Neural progenitor cell (in vitro differentiated cells): ENCODE measurements around the gene TBPL2.

Experiments used
- CTCF ChIP-seq: fragments of 200-600 bp; sonication (generic); IDR thresholded peaks from 2 replicates; pipeline ENCODE4 v1.5.1; 2017; ENCODE audit warnings: antibody characterized with exemption, mild to moderate bottlenecking
- EZH2 ChIP-seq: fragments of 200-600 bp; sonication (generic); IDR thresholded peaks from 2 replicates; pipeline ENCODE4 v1.6.1; 2017; ENCODE audit warnings: antibody characterized with exemption, mild to moderate bottlenecking, moderate library complexity
- EZH2phosphoT487 ChIP-seq: fragments of 200-600 bp; sonication (generic); IDR thresholded peaks from 2 replicates; pipeline ENCODE4 v1.6.1; 2017; ENCODE audit warnings: antibody characterized with exemption

- TF ChIP-seq EZH2phosphoT487 (no peak), CTCF (peak; percentile 91), EZH2 (no peak)
Measured at GRCh38 chr14:55416866-55417265, 23.6 kb downstream of the TBPL2 start.
